Lung microvascular endothelial cell (primary cell): ENCODE data around the gene TFDP2. TPM values are rescaled to one million over a fixed set of nuclear protein-coding genes. Genes with fewer than 3 reads are reported as not detected.
A peak's percentile ranks its signal among the peaks of the same experiment; 100 is the strongest.
"Not testable (repeated sequence)": the region's sequence is repeated elsewhere in the genome, so short reads cannot be mapped to it uniquely, and the experiment has no call there.

ENCODE experiments used
- DNase-seq, 2 donors: peaks; one replicate each; pipeline versions ENCODE4 v3.0.0 to v3.0.0-alpha.2; 2010; ENCODE audit warnings: low read depth in 2 of 2
- total RNA-seq: library from RNA; depleted of rRNA; stranded (reverse); fragments of >200 nt; gene quantifications from 2 replicates; pipeline ENCODE4 v1.2.1, GENCODE V29; 2014

Gene TFDP2, protein sequence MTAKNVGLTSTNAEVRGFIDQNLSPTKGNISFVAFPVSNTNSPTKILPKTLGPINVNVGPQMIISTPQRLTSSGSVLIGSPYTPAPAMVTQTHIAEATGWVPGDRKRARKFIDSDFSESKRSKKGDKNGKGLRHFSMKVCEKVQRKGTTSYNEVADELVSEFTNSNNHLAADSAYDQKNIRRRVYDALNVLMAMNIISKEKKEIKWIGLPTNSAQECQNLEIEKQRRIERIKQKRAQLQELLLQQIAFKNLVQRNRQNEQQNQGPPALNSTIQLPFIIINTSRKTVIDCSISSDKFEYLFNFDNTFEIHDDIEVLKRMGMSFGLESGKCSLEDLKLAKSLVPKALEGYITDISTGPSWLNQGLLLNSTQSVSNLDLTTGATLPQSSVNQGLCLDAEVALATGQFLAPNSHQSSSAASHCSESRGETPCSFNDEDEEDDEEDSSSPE
- 13.3 and 14.7 TPM in 2 replicates for total RNA-seq

GRCh38 chr3:142148792-142149672, at the start of gene TFDP2:
TFDP2 (minus strand) TSS chr3:142149544; CDS start chr3:142101749, 47,795 bp downstream.
- peak; percentile 91 to 92 for DNase-seq

DNA sequence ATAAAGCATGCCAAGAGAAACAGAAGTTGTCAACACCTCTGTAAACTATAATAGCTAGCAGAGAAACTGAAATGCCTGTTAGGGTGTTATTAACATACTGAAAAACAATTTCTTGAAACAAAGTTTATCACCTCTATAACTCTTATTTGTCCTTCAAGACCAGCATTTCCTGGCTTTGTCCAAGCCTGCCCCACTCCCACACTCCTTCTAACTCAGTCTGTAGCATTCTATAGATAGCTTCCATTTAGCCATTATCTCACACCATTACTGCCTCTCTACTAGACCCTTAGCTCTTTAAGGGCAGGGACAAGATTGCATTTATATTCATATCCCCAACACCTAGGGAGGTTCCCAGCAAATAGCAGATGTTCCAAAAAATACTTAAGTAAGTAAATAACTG, 39.5 kb upstream of the TFDP2 start:
- DNase-seq, result no peak

DNA sequence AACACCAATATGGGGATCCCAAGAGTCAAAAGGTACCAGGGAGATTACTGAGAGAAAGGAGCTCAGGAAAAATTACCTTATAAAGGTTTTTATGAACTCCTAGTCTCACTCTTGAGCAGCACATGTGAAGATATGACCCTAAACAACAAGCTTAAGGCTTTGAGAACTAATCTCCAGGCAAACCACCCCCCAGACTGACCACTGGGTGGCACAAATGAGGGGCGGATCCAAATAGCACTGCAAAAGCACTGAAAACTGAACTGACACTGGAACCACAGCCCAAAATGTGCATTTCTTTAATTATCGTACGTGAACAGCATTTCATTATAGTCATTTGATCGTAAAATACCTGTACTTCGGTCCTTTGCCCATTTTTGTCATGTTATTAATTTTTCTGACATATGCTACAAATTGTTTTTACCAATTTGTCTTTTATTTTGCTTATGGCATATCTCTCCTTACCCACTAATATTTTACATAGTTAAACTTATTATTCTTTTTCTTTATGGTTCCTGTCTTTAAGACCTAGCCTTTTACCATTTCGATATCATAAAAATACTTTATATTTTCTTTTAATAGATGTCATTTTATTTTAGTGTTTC, 31.5 kb upstream of the TFDP2 start:
- peak; percentile 53 to 71 for DNase-seq

GRCh38 chr3:142175478-142175877, 26.1 kb upstream of the TFDP2 start:
- DNase-seq, result no peak

DNA sequence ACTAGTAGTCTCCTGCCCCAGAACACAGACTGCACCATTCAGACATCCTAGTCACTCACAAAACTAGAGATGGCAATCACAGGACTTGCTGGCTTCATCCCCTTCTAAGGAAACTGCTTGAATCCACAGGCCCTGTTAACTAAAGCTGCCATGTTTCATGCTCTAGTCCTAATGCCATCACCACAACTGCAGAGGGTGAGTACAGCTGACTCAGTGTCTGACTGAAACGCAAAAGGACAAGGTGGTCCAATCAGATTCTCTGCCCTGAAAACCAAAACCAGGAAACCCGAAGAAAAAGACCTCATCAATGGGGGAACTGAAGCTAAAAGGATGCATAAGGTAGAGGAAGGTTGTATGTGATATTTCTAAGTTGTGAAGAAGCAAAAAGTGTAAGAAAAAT, 25.2 kb upstream of the TFDP2 start:
- DNase-seq, result no peak

GRCh38 chr3:142168514-142168913, 19.2 kb upstream of the TFDP2 start:
- no peak for DNase-seq

- DNase-seq, result peak in 1 of 2 donors; percentile 5
These were observed 15.8 kb upstream of the TFDP2 start for GRCh38 chr3:142165194-142165593.

DNA sequence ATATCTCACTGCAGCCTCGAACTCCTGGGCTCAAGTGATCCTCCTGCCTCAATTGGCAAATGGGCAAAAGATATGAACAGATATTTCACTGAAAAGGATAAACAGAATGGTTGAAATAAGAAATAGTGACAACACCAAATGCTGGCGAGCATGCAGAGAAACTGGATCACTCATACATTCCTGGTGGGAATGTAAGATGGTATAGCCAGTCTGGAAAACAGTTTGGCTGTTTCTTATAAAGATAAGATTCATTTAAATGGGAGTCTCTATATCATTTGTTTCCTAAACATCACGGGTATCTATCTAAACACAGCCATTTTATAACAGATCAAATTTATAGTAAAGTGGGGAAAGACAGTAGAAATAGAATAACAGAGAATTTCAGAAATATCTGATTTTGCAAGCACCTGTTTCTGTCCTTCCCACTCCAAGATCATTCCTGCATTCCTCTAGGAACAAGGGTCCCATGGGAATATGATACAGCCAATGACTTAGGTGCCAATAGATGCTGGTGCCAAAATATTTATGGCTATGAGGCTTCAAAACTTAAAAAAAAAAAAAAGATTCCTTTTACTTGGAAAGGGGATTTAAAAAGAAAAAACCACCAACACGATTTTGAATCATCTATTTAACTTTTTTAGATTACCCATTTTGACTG, 9.9 kb upstream of the TFDP2 start:
- DNase-seq, result no peak

- no peak for DNase-seq
These were observed 4.8 kb upstream of the TFDP2 start for GRCh38 chr3:142154186-142154585.

DNA sequence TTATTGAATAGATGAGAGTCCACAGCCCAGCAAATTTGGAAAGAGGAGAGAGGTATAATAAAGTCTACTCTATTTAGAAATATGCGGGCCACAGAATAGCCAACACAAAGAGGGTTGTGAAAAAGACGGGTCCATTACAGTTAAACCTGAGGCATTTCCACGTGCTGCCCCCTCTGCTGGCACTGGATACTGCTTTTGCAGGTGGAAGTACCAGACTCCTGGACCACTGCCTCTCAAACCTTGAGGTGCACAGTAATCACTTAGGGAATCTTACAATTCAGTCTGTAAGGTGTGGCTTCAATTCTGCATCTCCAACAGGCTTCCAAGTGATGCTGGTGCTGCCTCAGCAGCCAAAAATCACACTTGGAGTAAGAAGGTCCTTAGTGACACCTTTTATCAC, 3.0 kb upstream of the TFDP2 start:
- DNase-seq, result no peak

DNA sequence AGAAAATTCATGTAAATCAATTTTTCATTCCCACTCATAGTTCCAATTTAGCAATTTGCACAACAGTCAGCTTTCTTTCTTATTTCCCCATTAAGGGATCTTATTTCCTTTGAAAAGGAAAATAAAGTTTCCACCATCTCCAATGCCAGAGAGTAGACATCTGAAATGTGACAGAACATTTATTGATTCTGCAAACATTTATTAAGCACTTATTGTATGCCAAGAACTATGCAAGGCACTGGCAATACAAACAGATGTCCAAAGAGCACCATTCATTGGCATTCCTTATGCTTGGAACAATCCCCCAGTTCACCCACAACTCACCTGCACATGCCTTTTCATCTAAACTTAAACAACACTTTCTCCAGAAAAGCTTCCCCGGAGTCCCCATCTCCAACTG, 2.5 kb upstream of the TFDP2 start:
- no peak for DNase-seq

GRCh38 chr3:142151240-142151639, 1.9 kb upstream of the TFDP2 start:
- no peak for DNase-seq

- DNase-seq, result no peak
These were observed 927 bp upstream of the TFDP2 start for GRCh38 chr3:142150271-142150670.

DNA sequence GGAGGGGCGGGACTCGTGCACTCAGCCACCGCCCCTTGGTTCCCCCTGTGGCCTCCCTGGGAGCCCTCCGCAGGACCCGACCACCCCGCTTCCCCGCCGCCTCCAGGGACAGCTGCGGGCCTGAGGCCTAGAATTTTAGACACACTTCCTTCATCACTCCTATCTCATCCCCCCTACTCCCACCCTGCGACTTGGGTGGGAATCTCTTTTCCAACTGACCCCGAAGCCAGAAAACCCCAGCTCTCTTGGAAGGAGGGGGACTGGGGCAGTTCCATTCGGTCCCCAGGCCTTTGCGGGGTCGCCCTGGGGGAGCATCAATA, 289 bp upstream of the TFDP2 start:
- no peak for DNase-seq

DNA sequence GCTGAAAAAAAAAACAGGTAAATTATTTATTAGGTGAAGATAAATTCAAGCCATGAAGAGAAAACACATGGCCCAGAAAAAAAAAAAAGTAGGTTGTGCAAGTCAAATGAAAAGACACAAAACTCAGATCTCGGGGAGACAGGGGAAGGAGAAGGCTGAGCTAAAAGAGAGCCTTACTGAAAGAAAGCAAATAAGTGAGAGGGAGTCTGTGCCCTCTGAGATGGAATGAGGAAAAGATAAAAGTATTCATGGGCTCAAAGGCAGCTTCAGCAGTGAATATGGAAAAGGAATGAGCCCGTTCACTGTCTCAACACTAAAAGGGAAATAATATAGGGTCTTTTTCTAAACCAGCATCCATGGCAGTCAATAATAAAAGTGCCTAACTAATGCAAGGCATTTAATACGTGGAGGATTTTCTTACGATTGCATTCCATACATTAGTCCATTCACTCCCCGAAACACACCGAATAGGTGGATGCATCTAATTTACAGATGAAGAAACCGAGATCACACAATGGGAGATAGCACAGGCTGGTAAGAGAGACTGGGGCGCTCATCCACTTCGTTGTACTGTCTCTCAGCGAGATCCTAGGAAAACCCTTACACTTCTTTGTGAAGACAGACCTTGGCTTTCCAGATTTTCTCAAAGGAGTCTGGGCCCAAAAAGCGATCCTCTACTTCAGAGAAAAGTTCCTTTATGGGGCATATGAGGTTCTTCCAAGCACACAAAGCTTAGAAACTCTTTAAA, 1.1 kb downstream of the TFDP2 start:
- DNase-seq, result no peak

GRCh38 chr3:142144587-142144986, 4.8 kb downstream of the TFDP2 start:
- not testable (repeated sequence) for DNase-seq

GRCh38 chr3:142140608-142141285, 8.6 kb downstream of the TFDP2 start:
- not testable (repeated sequence) for DNase-seq

DNA sequence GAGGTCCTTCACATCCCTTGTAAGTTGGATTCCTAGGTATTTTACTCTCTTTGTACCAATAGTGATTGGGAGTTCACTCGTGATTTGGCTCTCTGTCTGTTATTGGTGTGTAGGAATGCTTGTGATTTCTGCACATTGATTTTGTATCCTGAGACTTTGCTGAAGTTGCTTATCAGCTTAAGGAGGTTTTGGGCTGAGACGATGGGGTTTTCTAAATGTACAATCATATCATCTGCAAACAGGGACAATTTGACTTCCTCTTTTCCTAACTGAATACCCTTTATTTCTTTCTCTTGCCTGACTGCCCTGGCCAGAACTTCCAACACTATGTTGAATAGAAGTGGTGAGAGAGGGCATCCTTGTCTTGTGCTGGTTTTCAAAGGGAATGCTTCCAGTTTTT, 12.3 kb downstream of the TFDP2 start:
- not testable (repeated sequence) for DNase-seq

- no peak for DNase-seq
These were observed 14.5 kb downstream of the TFDP2 start for GRCh38 chr3:142134799-142135325.

DNA sequence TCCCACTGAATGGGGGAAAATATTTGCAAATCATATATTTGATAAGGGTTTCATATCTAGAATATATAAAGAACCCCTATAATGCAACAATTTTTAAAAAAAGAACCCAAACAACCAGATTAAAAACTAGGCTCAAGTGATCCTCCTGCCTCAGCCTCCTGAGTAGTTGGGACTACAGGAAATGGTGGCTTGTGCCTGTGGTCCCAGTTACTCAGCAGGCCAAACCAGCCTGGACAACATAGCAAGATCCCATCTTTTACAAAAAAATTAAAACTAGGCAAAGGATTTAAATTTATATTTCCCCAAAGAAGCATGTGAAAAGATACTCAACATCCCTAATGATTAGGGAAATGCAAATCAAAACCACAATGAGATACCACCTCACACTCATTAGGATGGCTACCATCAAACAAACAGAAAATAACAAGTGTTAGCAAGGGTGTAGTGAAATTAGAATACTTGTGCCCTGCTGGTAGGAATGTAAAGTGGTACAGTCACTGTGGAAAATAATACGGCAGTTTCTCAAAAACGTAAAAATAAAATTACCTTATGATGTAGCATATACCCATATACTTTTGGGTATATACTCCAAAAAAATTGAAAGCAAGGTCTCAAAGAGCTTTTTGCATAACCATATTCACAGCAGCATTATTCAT, 19.7 kb downstream of the TFDP2 start:
- no peak for DNase-seq
